ENCODE results near the gene TMEM108.

TMEM108 gene

GRCh38 chr3:133053532-133053931 lies 15.3 kb downstream of the TMEM108 start:
- FAIRE-seq (no peak), DNase-seq (ENCODE audit: insufficient read length, low spot score) (no peak)

- DNase-seq (ENCODE audit: insufficient read length, low spot score) (no peak), FAIRE-seq (no peak)
Observed at GRCh38 chr3:133054586-133054985, 16.4 kb downstream of the TMEM108 start.

- no peak for FAIRE-seq
- DNase-seq (ENCODE audit: insufficient read length, low spot score), result no peak
Observed at GRCh38 chr3:133055339-133055738, 17.1 kb downstream of the TMEM108 start.

- DNase-seq (ENCODE audit: insufficient read length, low spot score) (no peak), FAIRE-seq (no peak)
Observed at GRCh38 chr3:133058243-133058642, 20.1 kb downstream of the TMEM108 start.

GRCh38 chr3:133058831-133059230 lies 20.6 kb downstream of the TMEM108 start:
- no peak for FAIRE-seq
- no peak for DNase-seq (ENCODE audit: insufficient read length, low spot score)

- FAIRE-seq (no peak), DNase-seq (ENCODE audit: insufficient read length, low spot score) (no peak)
Observed at GRCh38 chr3:133065193-133065961, 27.2 kb downstream of the TMEM108 start.

- FAIRE-seq, result no peak
- DNase-seq (ENCODE audit: insufficient read length, low spot score), result no peak
Observed at GRCh38 chr3:133066026-133066425, 27.8 kb downstream of the TMEM108 start.

- DNase-seq (ENCODE audit: insufficient read length, low spot score), result no peak
- no peak for FAIRE-seq
Observed at GRCh38 chr3:133069556-133070286, 31.5 kb downstream of the TMEM108 start.

GRCh38 chr3:133074977-133075376 lies 36.8 kb downstream of the TMEM108 start:
- no peak for DNase-seq (ENCODE audit: insufficient read length, low spot score)
- no peak for FAIRE-seq

- FAIRE-seq (no peak), DNase-seq (ENCODE audit: insufficient read length, low spot score) (no peak)
Observed at GRCh38 chr3:133077688-133078087, 39.5 kb downstream of the TMEM108 start.

GRCh38 chr3:133079621-133080020 lies 41.4 kb downstream of the TMEM108 start:
- FAIRE-seq, result no peak
- DNase-seq (ENCODE audit: insufficient read length, low spot score), result no peak

GRCh38 chr3:133081016-133081415 lies 42.8 kb downstream of the TMEM108 start:
- no peak for FAIRE-seq

GRCh38 chr3:133083395-133083794 lies 45.2 kb downstream of the TMEM108 start:
- DNase-seq (ENCODE audit: insufficient read length, low spot score) (no peak), FAIRE-seq (no peak)

More at GRCh38 chr3:133081016-133081415, 42.8 kb downstream of the TMEM108 start:
- DNase-seq (ENCODE audit: insufficient read length, low spot score), result no peak

- FAIRE-seq (no peak), DNase-seq (ENCODE audit: insufficient read length, low spot score) (no peak)
Observed at GRCh38 chr3:133089906-133090485, 51.8 kb downstream of the TMEM108 start.

- no peak for DNase-seq (ENCODE audit: insufficient read length, low spot score)
- FAIRE-seq, result no peak
Observed at GRCh38 chr3:133092681-133093080, 54.5 kb downstream of the TMEM108 start.

GRCh38 chr3:133093366-133093765 lies 55.2 kb downstream of the TMEM108 start:
- DNase-seq (ENCODE audit: insufficient read length, low spot score), result no peak
- no peak for FAIRE-seq

GRCh38 chr3:133096900-133097613 lies 58.9 kb downstream of the TMEM108 start:
- no peak for FAIRE-seq
- no peak for DNase-seq (ENCODE audit: insufficient read length, low spot score)

GRCh38 chr3:133103706-133104105 lies 65.5 kb downstream of the TMEM108 start:
- no peak for FAIRE-seq

GRCh38 chr3:133106169-133106568 lies 68.0 kb downstream of the TMEM108 start:
- FAIRE-seq, result no peak
- no peak for DNase-seq (ENCODE audit: insufficient read length, low spot score)

More at GRCh38 chr3:133103706-133104105, 65.5 kb downstream of the TMEM108 start:
- no peak for DNase-seq (ENCODE audit: insufficient read length, low spot score)

- FAIRE-seq, result no peak
- no peak for DNase-seq (ENCODE audit: insufficient read length, low spot score)
Observed at GRCh38 chr3:133112666-133113065, 74.5 kb downstream of the TMEM108 start.

GRCh38 chr3:133113526-133113925 lies 75.3 kb downstream of the TMEM108 start:
- FAIRE-seq (no peak), DNase-seq (ENCODE audit: insufficient read length, low spot score) (no peak)
